ENCODE measurements around the gene AP4B1. TPM values are rescaled to one million over a fixed set of nuclear protein-coding genes. Genes with fewer than 3 reads are reported as not detected.

AP4B1 gene
- total RNA-seq, 2 experiments from 2014 or later: 44.1 to 48.0 TPM

DNA sequence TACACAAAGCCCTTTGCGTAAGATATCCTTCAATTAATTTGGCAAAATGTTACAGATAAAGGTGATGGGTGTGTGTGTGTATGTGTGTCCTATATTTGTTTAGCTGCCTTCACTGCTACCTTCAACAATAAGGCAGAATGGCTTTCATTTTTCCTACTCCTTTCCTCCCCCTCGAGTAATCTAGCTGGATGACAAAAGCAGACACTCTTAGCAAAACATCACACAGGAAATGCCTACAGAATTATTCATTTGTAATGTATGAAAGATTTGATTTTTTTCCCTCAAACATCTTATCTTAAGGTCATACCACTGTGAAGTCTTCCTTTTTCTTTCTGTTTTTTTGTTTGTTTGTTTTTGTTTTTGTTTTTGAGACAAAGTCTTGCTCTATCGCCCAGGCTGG lies 43.7 kb downstream of the AP4B1 start:
- CTCF ChIA-PET: interaction anchor here (1.2 kb wide), 1 partner anchor 8 kb away, joined by 4 read pairs; no protein-coding TSS in a partner anchor
- Mint-ChIP-seq H3K4me1 (ENCODE audit: low read depth) (peaks cover 55% of the 10 kb centered on the region), H3K36me3 (ENCODE audit: low read depth) (peaks cover 65% of the 10 kb centered on the region)

DNA sequence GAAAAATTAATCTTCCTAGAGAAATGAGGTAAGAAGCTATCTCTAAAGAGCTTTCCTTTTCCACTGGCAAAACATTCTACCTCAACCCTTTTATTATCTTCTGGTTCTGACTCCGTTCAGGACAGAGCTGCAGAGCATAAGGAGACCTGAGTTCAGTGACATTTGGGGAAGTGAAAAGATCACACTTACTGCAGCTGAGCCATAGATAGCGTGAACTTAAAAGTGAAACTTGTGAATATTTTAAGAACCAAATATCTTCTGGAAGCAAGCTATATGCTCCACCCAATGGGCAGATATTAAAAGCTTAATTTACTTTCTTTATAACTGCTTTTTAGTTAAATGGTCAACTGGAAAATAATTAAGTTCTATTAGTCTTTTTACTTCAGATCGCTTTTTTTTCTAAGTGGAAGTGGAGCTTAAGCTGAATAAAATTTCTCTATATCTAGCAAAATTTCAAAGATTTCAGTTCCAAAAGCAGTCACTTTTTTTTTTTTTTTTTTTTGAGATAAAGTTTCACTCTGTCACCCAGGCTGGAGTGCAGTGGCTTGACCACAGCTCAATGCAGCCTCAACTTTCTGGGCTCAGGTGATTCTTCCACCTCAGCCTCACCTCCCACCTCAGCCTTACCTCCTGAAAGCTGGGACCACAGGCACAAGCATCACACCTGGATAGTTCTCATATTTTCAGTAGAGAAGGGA lies 45.0 kb downstream of the AP4B1 start:
- H3K9me3 Mint-ChIP-seq: no peaks in the 10 kb centered on the region
- ChIA-PET POLR2A (interaction anchor here (1.1 to 2.0 kb wide), 4 partner anchors 9 to 44 kb away, joined by 3 to 8 read pairs (median 4); no protein-coding TSS in a partner anchor), CTCF (interaction anchor here (1.1 to 1.3 kb wide), 4 partner anchors 9 to 787 kb away, joined by 3 to 5 read pairs (median 4); partner anchors contain the start of genes HIPK1 and LRIG2)
- H3K36me3 Mint-ChIP-seq (ENCODE audit: low read depth): peaks cover 63% of the 10 kb centered on the region
- no peaks in the 10 kb centered on the region for H3K9me3 ChIP-seq (ENCODE audit: control insufficient read depth in 1 of 2, insufficient read depth in 1 of 2, low read length in 2 of 2)
- no peaks in the 10 kb centered on the region for H3K27me3 Mint-ChIP-seq
- H3K4me1 Mint-ChIP-seq (ENCODE audit: low read depth): peaks cover 44% of the 10 kb centered on the region
- no peak for ATAC-seq (ENCODE audit: poor library complexity)
- no peak overlapping the region for H3K27ac Mint-ChIP-seq
- no peaks in the 10 kb centered on the region for H3K27me3 ChIP-seq (ENCODE audit: control insufficient read depth in 1 of 2, insufficient read depth in 2 of 2, low read length in 2 of 2)
- H3K36me3 ChIP-seq (ENCODE audit: insufficient read depth, low read length): peaks cover 51% of the 10 kb centered on the region
- H3K4me3 Mint-ChIP-seq: no peak overlapping the region
- no peak overlapping the region for H3K27ac ChIP-seq (ENCODE audit: low read depth in 1 of 2, low read length in 2 of 2)
- H3K4me1 ChIP-seq (ENCODE audit: insufficient read depth, low read length): peaks cover 10% of the 10 kb centered on the region
- DNase-seq: peak in 2 of 14 experiments; percentile 32 to 53
- H3K4me3 ChIP-seq (ENCODE audit: low read length): no peak overlapping the region
- TF ChIP-seq, protein P1, sequence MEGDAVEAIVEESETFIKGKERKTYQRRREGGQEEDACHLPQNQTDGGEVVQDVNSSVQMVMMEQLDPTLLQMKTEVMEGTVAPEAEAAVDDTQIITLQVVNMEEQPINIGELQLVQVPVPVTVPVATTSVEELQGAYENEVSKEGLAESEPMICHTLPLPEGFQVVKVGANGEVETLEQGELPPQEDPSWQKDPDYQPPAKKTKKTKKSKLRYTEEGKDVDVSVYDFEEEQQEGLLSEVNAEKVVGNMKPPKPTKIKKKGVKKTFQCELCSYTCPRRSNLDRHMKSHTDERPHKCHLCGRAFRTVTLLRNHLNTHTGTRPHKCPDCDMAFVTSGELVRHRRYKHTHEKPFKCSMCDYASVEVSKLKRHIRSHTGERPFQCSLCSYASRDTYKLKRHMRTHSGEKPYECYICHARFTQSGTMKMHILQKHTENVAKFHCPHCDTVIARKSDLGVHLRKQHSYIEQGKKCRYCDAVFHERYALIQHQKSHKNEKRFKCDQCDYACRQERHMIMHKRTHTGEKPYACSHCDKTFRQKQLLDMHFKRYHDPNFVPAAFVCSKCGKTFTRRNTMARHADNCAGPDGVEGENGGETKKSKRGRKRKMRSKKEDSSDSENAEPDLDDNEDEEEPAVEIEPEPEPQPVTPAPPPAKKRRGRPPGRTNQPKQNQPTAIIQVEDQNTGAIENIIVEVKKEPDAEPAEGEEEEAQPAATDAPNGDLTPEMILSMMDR (IDR thresholded peaks at IDR 0.05): no peak
- intact Hi-C loops (cut with DNase I, micrococcal nuclease): no loop called here

More for the DNA sequence above, 43.7 kb downstream of the AP4B1 start:
- POLR2A ChIA-PET: interaction anchor here (0.7 to 2.0 kb wide), 2 partner anchors 11 to 43 kb away, joined by 3 to 6 read pairs; no protein-coding TSS in a partner anchor
- Mint-ChIP-seq H3K27ac (no peak overlapping the region), H3K9me3 (no peaks in the 10 kb centered on the region), H3K27me3 (no peaks in the 10 kb centered on the region), H3K4me3 (no peak overlapping the region)
- Histone ChIP-seq H3K9me3 (ENCODE audit: control insufficient read depth in 1 of 2, insufficient read depth in 1 of 2, low read length in 2 of 2) (no peaks in the 10 kb centered on the region), H3K4me1 (ENCODE audit: insufficient read depth, low read length) (peaks cover 10% of the 10 kb centered on the region), H3K36me3 (ENCODE audit: insufficient read depth, low read length) (peaks cover 47% of the 10 kb centered on the region), H3K27me3 (ENCODE audit: control insufficient read depth in 1 of 2, insufficient read depth in 2 of 2, low read length in 2 of 2) (no peaks in the 10 kb centered on the region), H3K4me3 (ENCODE audit: low read length) (no peak overlapping the region), H3K27ac (ENCODE audit: low read depth in 1 of 2, low read length in 2 of 2) (no peak overlapping the region)
- DNase-seq: no peak
- intact Hi-C loops (cut with DNase I, micrococcal nuclease): no loop called here
- TF ChIP-seq, protein P1 (IDR thresholded peaks at IDR 0.05): no peak
- ATAC-seq (ENCODE audit: poor library complexity): no peak

DNA sequence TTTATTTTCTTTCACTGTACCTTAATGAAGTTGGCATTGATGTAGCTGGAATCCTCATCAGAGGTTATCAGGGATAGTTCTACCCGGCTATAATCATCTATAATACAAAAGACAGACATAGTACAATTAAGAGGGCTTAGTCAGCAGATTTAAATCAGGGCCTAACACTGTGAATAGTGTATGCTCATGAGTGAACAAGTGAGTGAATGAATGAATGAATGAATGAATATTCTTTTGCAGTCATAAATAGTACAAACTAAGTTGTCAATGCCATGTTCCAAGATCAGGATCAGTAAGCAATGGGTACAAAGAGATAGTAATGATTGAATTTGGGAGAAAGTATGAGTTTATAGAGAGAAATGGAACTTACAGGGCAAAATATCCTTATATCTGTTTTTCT lies 45.6 kb downstream of the AP4B1 start:
- TF ChIP-seq, protein P1 (IDR thresholded peaks at IDR 0.05): no peak
- Histone ChIP-seq H3K9me3 (ENCODE audit: control insufficient read depth in 1 of 2, insufficient read depth in 1 of 2, low read length in 2 of 2) (no peaks in the 10 kb centered on the region), H3K27me3 (ENCODE audit: control insufficient read depth in 1 of 2, insufficient read depth in 2 of 2, low read length in 2 of 2) (no peaks in the 10 kb centered on the region), H3K4me3 (ENCODE audit: low read length) (no peak overlapping the region), H3K27ac (ENCODE audit: low read depth in 1 of 2, low read length in 2 of 2) (no peak overlapping the region), H3K4me1 (ENCODE audit: insufficient read depth, low read length) (peaks cover 10% of the 10 kb centered on the region), H3K36me3 (ENCODE audit: insufficient read depth, low read length) (peaks cover 54% of the 10 kb centered on the region)
- no peaks in the 10 kb centered on the region for H3K9me3 Mint-ChIP-seq
- intact Hi-C loops (cut with DNase I, micrococcal nuclease): no loop called here
- ATAC-seq (ENCODE audit: poor library complexity) (no peak), DNase-seq (no peak)
- CTCF ChIA-PET: interaction anchor here (1.1 to 1.3 kb wide), 3 partner anchors 45 to 786 kb away, joined by 3 to 5 read pairs (median 3); partner anchors contain the start of genes HIPK1 and LRIG2
- H3K4me1 Mint-ChIP-seq (ENCODE audit: low read depth): peaks cover 44% of the 10 kb centered on the region
- H3K4me3 Mint-ChIP-seq: no peak overlapping the region
- POLR2A ChIA-PET: interaction anchor here (1.8 kb wide), 1 partner anchor 11 kb away, joined by 8 read pairs; no protein-coding TSS in a partner anchor
- no peak overlapping the region for H3K27ac Mint-ChIP-seq
- H3K36me3 Mint-ChIP-seq (ENCODE audit: low read depth): peaks cover 66% of the 10 kb centered on the region
- no peaks in the 10 kb centered on the region for H3K27me3 Mint-ChIP-seq
